ENCODE data around the gene KANSL2.

The KANSL2 gene

GRCh38 chr12:48687592-48687991 is 5.6 kb upstream of the KANSL2 start:
- no peak overlapping the region for H2AFZ ChIP-seq (ENCODE audit: low read depth)
- H3K36me3 ChIP-seq (ENCODE audit: insufficient read depth): no peaks in the 10 kb centered on the region
- TF ChIP-seq CTCF (conservative IDR thresholded peaks at IDR 0.05; ENCODE audit: low read depth, low read length): no peak
- no peaks in the 10 kb centered on the region for H3K27me3 ChIP-seq (ENCODE audit: insufficient read depth, low read depth)
- H3K4me1 ChIP-seq (ENCODE audit: low read depth, poor library complexity, severe bottlenecking): peaks cover 6% of the 10 kb centered on the region
- H3K79me2 ChIP-seq (ENCODE audit: insufficient read depth, low read depth): no peaks in the 10 kb centered on the region
- H4K20me1 ChIP-seq (ENCODE audit: insufficient read depth): no peaks in the 10 kb centered on the region
- no peak overlapping the region for H3K4me3 ChIP-seq (IDR thresholded peaks at IDR 0.05; ENCODE audit: insufficient read depth, low read depth, low read length)
- H3K27ac ChIP-seq: no peak overlapping the region
- H3K9ac ChIP-seq: no peak overlapping the region
- H3K4me2 ChIP-seq: no peak overlapping the region

DNA sequence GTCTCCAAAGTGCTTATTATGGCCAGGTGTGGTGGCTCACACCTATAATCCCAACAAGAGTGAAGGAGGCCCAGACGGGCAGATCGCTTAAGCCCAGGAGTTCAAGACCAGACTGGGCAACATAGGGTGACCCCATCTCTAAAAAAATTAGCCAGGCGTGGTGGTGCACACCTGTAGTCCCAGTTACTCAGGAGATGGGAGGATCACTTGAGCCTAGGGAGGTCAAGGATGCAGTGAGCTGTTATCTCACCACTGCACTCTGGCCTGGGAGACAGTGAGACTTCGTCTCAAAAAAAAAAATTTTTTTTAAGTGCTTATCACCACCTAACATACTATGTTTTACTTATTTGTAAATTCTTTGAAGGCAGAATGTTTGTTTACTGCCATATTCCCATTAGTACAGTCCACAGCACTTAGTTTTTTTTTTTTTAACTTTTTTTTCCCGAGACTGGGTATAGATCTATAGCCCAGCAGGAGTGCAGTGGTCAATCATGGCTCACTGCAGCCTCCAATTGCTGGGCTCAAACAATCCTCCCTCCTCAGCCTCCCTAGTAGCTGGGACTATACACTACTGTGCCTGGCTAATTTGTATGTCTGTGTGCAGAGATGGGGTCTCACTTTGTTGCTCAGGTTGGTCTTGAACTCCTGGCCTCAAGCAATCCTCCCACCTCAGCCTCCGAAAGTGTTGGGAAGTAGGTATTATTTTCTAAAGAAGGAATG is 4.7 kb upstream of the KANSL2 start:
- Histone ChIP-seq H3K4me2 (no peak overlapping the region), H3K27ac (no peak overlapping the region), H3K4me3 (IDR thresholded peaks at IDR 0.05; ENCODE audit: insufficient read depth, low read depth, low read length) (no peak overlapping the region), H3K36me3 (ENCODE audit: insufficient read depth) (no peaks in the 10 kb centered on the region), H3K9ac (no peak overlapping the region), H3K79me2 (ENCODE audit: insufficient read depth, low read depth) (peaks cover 3% of the 10 kb centered on the region), H4K20me1 (ENCODE audit: insufficient read depth) (no peaks in the 10 kb centered on the region), H3K27me3 (ENCODE audit: insufficient read depth, low read depth) (no peaks in the 10 kb centered on the region), H2AFZ (ENCODE audit: low read depth) (no peak overlapping the region), H3K4me1 (ENCODE audit: low read depth, poor library complexity, severe bottlenecking) (peaks cover 7% of the 10 kb centered on the region)
- TF ChIP-seq CTCF (conservative IDR thresholded peaks at IDR 0.05; ENCODE audit: low read depth, low read length): no peak

- no peaks in the 10 kb centered on the region for H3K27me3 ChIP-seq (ENCODE audit: insufficient read depth, low read depth)
- H2AFZ ChIP-seq (ENCODE audit: low read depth): no peak overlapping the region
- H3K9ac ChIP-seq: no peak overlapping the region
- no peaks in the 10 kb centered on the region for H3K36me3 ChIP-seq (ENCODE audit: insufficient read depth)
- H3K79me2 ChIP-seq (ENCODE audit: insufficient read depth, low read depth): peaks cover 10% of the 10 kb centered on the region
- no peaks in the 10 kb centered on the region for H4K20me1 ChIP-seq (ENCODE audit: insufficient read depth)
- H3K27ac ChIP-seq: no peak overlapping the region
- no peak for TF ChIP-seq CTCF (conservative IDR thresholded peaks at IDR 0.05; ENCODE audit: low read depth, low read length)
- no peak overlapping the region for H3K4me2 ChIP-seq
- H3K4me3 ChIP-seq (IDR thresholded peaks at IDR 0.05; ENCODE audit: insufficient read depth, low read depth, low read length): no peak overlapping the region
- peaks cover 7% of the 10 kb centered on the region for H3K4me1 ChIP-seq (ENCODE audit: low read depth, poor library complexity, severe bottlenecking)
These were observed 4.1 kb upstream of the KANSL2 start for GRCh38 chr12:48686037-48686595.

DNA sequence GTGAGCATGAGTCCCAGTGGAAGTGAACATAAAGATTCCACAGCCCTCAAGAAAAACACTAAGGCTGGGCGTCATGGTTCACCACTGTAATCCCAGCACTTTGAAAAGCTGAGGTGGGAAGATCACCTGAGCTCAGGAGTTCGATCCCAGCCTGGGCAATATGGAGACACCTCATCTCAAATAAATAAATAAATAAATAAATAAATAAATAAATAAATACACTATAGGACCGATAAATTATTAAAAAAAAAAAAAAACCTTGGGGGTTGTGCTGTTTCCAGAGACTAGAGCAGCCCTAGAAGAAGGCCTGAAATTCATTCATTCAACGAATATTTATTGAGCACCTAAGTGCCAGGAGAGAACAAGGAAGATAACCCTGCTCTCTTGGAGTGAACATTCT is 1.5 kb upstream of the KANSL2 start:
- Histone ChIP-seq H4K20me1 (ENCODE audit: insufficient read depth) (peaks cover 7% of the 10 kb centered on the region), H3K79me2 (ENCODE audit: insufficient read depth, low read depth) (peaks cover 36% of the 10 kb centered on the region), H3K36me3 (ENCODE audit: insufficient read depth) (peaks cover 8% of the 10 kb centered on the region; the same call in 1 of the 2 replicates), H2AFZ (ENCODE audit: low read depth) (no peak overlapping the region; the same call in 1 of the 2 replicates), H3K9ac (no peak overlapping the region), H3K4me3 (IDR thresholded peaks at IDR 0.05; ENCODE audit: insufficient read depth, low read depth, low read length) (no peak overlapping the region), H3K27me3 (ENCODE audit: insufficient read depth, low read depth) (no peaks in the 10 kb centered on the region), H3K4me1 (ENCODE audit: low read depth, poor library complexity, severe bottlenecking) (peaks cover 33% of the 10 kb centered on the region), H3K4me2 (no peak overlapping the region), H3K27ac (no peak overlapping the region)
- no peak for TF ChIP-seq CTCF (conservative IDR thresholded peaks at IDR 0.05; ENCODE audit: low read depth, low read length)

Measured in KMS-11 (cell line).